Gastrocnemius medialis (tissue), 4 donors: ENCODE measurements around the gene TLR7. TPM values are rescaled to one million over a fixed set of nuclear protein-coding genes. Genes with fewer than 3 reads are reported as not detected.

Source experiments
- ATAC-seq, 2 donors: fragments of 150-250 bp; one replicate each; pipeline ENCODE4 v1.9.1; 2016
- DNase-seq, 2 donors: peaks; one replicate each; pipeline ENCODE4 v3.0.0-alpha.2; 2019
- H3K27ac ChIP-seq, 4 donors: fragments of 200-600 bp; sonication (generic); 1 replicate in 1 of 4; 2 replicates in 3 of 4; pipeline ENCODE4 v1.5.1; 2016 to 2018; ENCODE audit warnings: mild to moderate bottlenecking in 2 of 4, moderate library complexity in 1 of 4
- H3K27me3 ChIP-seq, 3 donors: fragments of 200-600 bp; sonication (generic) in 2 of 3; 1 replicate in 1 of 3; 2 replicates in 2 of 3; pipeline versions ENCODE4 v1.5.1 to v1.6.0; 2016 to 2019; ENCODE audit warnings: mild to moderate bottlenecking in 1 of 3, moderate library complexity in 1 of 3
- H3K36me3 ChIP-seq, 2 donors: fragments of 200-600 bp; sonication (generic) in 1 of 2; one replicate each; pipeline ENCODE4 v1.5.1; 2017 to 2018
- H3K4me1 ChIP-seq, 2 donors: fragments of 200-600 bp; sonication (generic) in 1 of 2; one replicate each; pipeline ENCODE4 v1.5.1; 2016 to 2017; ENCODE audit warnings: mild to moderate bottlenecking in 2 of 2
- H3K4me3 ChIP-seq, 4 donors: fragments of 200-600 bp; sonication (generic) in 3 of 4; 1 replicate in 1 of 4; 2 replicates in 3 of 4; pipeline ENCODE4 v1.5.1; 2016 to 2019; ENCODE audit warnings: mild to moderate bottlenecking in 2 of 4
- H3K9me3 ChIP-seq, 3 donors: fragments of 200-600 bp; sonication (generic) in 2 of 3; 1 replicate in 1 of 3; 2 replicates in 2 of 3; pipeline ENCODE4 v1.5.1; 2016 to 2019
- POLR2A ChIP-seq, 2 donors: fragments of 450-650 bp; IDR thresholded peaks; one replicate each; pipeline ENCODE4 v1.6.1; 2017; ENCODE audit warnings: antibody characterized with exemption in 2 of 2, mild to moderate bottlenecking in 2 of 2, moderate library complexity in 2 of 2
- in situ Hi-C, 4 donors: fragments of 200-750 bp; cut with MboI; loops; one replicate each; pipeline versions ENCODE4 v1.15.0 to v1.8.0; 2017; ENCODE audit warnings: low sequenced_read_pairs in 4 of 4
- intact Hi-C: fragments of 100-400 bp; cut with DNase I; formaldehyde crosslinking; loops from one replicate; pipeline ENCODE4 v1.15.1; 2023; ENCODE audit warnings: low total_unique reads
- total RNA-seq, 4 donors: library from RNA; depleted of rRNA; stranded (reverse); fragments of >200 nt; gene quantifications; one replicate each; pipeline versions ENCODE4 v1.1.0 to v1.2.3, GENCODE V29; 2016
- TF ChIP-seq, protein P1 (sequence below), 5 experiments: fragments of 450-650 bp in 3 of 5; fragments of 200-600 bp in 2 of 5; sonication (generic) in 2 of 5; IDR thresholded peaks in 4 of 5; conservative IDR thresholded peaks in 1 of 5; 1 replicate in 4 of 5; 2 replicates in 1 of 5; pipeline ENCODE4 v1.5.1; 2016 to 2019; ENCODE audit warnings: antibody characterized with exemption in 5 of 5, mild to moderate bottlenecking in 3 of 5, moderate library complexity in 3 of 5

Gene TLR7
- total RNA-seq, 4 donors from 2014 or later, result 0.05 to 0.23 (median 0.16) TPM

DNA sequence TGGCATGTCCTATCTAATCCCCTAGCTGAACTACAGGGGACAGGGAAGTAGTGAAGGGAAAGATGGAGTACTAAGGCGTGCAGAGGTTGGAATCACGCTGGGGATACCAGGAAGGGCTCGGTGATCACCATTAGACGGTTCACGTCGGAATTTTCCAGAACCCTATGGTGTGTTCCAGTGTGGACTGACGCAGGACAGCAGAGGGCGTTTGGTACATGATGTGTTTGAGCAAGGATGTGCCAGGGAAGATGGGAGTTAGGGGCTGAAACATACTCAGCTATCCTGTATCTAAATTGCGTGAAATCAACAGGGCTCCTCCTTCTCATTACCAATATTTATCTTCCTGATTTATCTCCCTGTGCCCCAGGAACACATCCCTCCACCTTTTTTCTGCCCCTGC, 41.9 kb upstream of the TLR7 start:
- TF ChIP-seq POLR2A (IDR thresholded peaks at IDR 0.05), result no peak
- TF ChIP-seq, protein P1, sequence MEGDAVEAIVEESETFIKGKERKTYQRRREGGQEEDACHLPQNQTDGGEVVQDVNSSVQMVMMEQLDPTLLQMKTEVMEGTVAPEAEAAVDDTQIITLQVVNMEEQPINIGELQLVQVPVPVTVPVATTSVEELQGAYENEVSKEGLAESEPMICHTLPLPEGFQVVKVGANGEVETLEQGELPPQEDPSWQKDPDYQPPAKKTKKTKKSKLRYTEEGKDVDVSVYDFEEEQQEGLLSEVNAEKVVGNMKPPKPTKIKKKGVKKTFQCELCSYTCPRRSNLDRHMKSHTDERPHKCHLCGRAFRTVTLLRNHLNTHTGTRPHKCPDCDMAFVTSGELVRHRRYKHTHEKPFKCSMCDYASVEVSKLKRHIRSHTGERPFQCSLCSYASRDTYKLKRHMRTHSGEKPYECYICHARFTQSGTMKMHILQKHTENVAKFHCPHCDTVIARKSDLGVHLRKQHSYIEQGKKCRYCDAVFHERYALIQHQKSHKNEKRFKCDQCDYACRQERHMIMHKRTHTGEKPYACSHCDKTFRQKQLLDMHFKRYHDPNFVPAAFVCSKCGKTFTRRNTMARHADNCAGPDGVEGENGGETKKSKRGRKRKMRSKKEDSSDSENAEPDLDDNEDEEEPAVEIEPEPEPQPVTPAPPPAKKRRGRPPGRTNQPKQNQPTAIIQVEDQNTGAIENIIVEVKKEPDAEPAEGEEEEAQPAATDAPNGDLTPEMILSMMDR (IDR thresholded peaks at IDR 0.05 in 4 of 5, conservative IDR thresholded peaks at IDR 0.05 in 1 of 5), result no peak
- no peaks in the 10 kb centered on the region for H3K27me3 ChIP-seq
- no peak overlapping the region for H3K4me3 ChIP-seq
- H3K27ac ChIP-seq, result no peak overlapping the region
- H3K9me3 ChIP-seq, result no peaks in the 10 kb centered on the region
- no peaks in the 10 kb centered on the region for H3K36me3 ChIP-seq
- no peaks in the 10 kb centered on the region for H3K4me1 ChIP-seq
- in situ Hi-C loops, result no loop called here
- intact Hi-C loops, result no loop called here
- ATAC-seq, result no peak
- DNase-seq, result no peak

DNA sequence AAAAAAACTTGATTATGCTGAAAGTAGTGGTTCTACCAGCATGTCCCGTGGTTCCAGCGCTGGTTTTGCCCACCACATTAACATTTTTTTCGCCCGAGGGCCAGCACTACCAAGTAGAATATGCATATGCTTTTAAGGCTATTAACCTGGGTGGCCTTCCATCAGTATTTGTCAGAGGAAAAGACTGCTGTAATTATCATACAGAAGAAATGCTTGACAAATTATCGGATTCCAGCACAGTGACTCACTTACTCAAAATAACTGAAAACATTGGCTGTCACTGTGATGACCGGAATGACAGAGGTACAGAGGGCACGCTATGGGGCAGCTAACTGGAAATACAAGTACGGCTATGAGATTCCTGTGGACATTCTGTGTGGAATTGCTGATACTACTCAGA, 41.1 kb upstream of the TLR7 start:
- Histone ChIP-seq H3K36me3 (no peaks in the 10 kb centered on the region), H3K4me1 (no peaks in the 10 kb centered on the region), H3K9me3 (no peaks in the 10 kb centered on the region), H3K4me3 (no peak overlapping the region), H3K27ac (no peak overlapping the region), H3K27me3 (no peaks in the 10 kb centered on the region)
- TF ChIP-seq POLR2A (IDR thresholded peaks at IDR 0.05), result no peak
- TF ChIP-seq, protein P1 (IDR thresholded peaks at IDR 0.05 in 4 of 5, conservative IDR thresholded peaks at IDR 0.05 in 1 of 5), result no peak
- intact Hi-C loops (no loop called here), in situ Hi-C loops (no loop called here)
- ATAC-seq, result no peak
- no peak for DNase-seq

DNA sequence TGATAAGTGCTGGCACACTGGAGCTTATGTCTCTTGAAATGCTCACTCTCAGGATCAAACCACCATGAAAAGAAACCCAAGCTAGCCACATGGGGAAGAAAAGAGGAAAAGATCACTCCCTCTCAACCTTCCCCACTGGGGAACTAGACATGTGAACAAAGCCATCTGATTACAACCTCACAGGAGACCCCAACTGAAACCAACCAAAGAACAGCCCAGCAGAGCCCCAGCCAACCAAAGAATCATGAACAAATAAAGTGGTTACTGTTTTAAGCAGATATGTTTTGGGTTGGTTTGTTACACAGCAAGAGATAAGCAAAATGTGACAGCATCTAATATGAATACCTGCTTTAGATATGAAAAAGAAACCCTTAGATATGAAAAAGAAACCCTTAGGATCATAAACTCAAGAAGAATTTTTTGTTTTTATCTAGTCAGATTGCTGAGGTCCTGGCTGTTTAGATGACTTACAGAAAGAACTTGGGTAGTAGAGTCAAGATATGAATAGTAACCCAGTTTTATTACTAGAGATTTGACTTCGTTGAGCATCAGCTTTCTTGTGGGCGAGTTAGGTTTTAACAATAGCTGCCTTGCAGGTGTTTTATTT, 23.7 kb upstream of the TLR7 start:
- no peak for DNase-seq
- Histone ChIP-seq H3K9me3 (no peaks in the 10 kb centered on the region), H3K27ac (no peak overlapping the region), H3K36me3 (no peaks in the 10 kb centered on the region), H3K27me3 (no peaks in the 10 kb centered on the region), H3K4me3 (no peak overlapping the region), H3K4me1 (no peaks in the 10 kb centered on the region)
- no peak for ATAC-seq
- no peak for TF ChIP-seq POLR2A (IDR thresholded peaks at IDR 0.05)
- TF ChIP-seq, protein P1 (IDR thresholded peaks at IDR 0.05 in 4 of 5, conservative IDR thresholded peaks at IDR 0.05 in 1 of 5), result no peak
- in situ Hi-C loops (no loop called here), intact Hi-C loops (no loop called here)

DNA sequence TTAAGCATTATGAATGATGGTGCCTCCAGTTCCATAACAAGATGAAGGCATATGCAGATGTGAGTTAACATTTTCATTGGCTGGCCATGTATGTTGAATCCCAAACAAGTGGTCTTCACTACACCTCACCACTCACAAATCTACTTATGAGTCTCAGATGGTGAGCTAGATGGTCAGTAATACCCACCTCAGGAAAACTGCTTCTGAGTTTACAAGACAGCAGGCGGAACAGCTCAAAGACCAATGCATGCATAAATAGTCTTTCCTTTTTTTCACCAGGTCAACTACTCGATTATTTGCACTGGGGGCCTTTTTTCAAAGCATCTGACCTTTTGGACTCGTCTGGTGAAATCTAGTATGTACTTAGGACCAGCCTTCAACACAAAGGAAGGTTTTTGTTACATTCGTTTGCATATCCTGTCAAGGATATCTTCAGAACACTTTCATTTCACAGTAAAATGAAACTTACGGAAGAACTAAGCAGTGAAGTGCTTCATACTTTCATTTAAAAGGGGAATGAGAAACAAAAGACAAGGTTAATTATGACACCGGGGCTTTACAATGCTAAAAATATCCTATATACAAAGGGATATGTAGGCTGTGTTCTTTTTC, 23.1 kb upstream of the TLR7 start:
- Histone ChIP-seq H3K27me3 (no peaks in the 10 kb centered on the region), H3K27ac (no peak overlapping the region), H3K36me3 (no peaks in the 10 kb centered on the region), H3K4me3 (no peak overlapping the region), H3K4me1 (no peaks in the 10 kb centered on the region), H3K9me3 (no peaks in the 10 kb centered on the region)
- no peak for ATAC-seq
- TF ChIP-seq, protein P1 (IDR thresholded peaks at IDR 0.05 in 4 of 5, conservative IDR thresholded peaks at IDR 0.05 in 1 of 5), result no peak
- no peak for TF ChIP-seq POLR2A (IDR thresholded peaks at IDR 0.05)
- intact Hi-C loops, result no loop called here
- in situ Hi-C loops, result no loop called here
- DNase-seq, result no peak
